GM12891 (cell line): ENCODE measurements around the gene HSPBAP1. TPM values are rescaled to one million over a fixed set of nuclear protein-coding genes. Genes with fewer than 3 reads are reported as not detected.
A peak's percentile ranks its signal among the peaks of the same experiment; 100 is the strongest.

Experiments used
- DNase-seq: peaks from one replicate; pipeline ENCODE4 v3.0.0; 2011; ENCODE audit warnings: low spot score; ENCODE audit not compliant: insufficient read length
- FAIRE-seq: peaks from 2 replicates; lab custom pipeline; 2011; peaks lifted over from hg19 to GRCh38; lab: Jason Lieb, UNC
- PAX5 ChIP-seq: IDR thresholded peaks from 2 replicates; pipeline ENCODE4 v1.6.1; 2011; ENCODE audit warnings: low read length, moderate library complexity, mild to moderate bottlenecking; ENCODE audit not compliant: insufficient read depth, severe bottlenecking
- POLR2A ChIP-seq: IDR thresholded peaks from 2 replicates; pipeline ENCODE4 v1.6.1; 2011; ENCODE audit warnings: low read depth, low read length, control low read depth
- POLR2AphosphoS5 ChIP-seq: IDR thresholded peaks from 2 replicates; pipeline ENCODE4 v1.6.1; 2011; ENCODE audit warnings: low read depth, low read length, control low read depth
- POU2F2 ChIP-seq: IDR thresholded peaks from 2 replicates; pipeline ENCODE4 v1.6.1; 2011; ENCODE audit warnings: low read depth, mild to moderate bottlenecking, control low read depth, low read length, moderate library complexity
- SPI1 ChIP-seq: IDR thresholded peaks from 2 replicates; pipeline ENCODE4 v1.6.1; 2011; ENCODE audit warnings: low read depth, low read length, control low read depth
- TAF1 ChIP-seq: IDR thresholded peaks from 2 replicates; pipeline ENCODE4 v1.6.1; 2011; ENCODE audit warnings: low read depth, low read length, control low read depth
- polyA plus RNA-seq: library from polyadenylated mRNA; unstranded; fragments of >200 nt; gene quantifications from one replicate; pipeline ENCODE4 v1.2.1, GENCODE V29; 2012; ENCODE audit warnings: low read depth, missing spikeins, inconsistent platforms; ENCODE audit not compliant: missing spikeins

The HSPBAP1 gene, protein sequence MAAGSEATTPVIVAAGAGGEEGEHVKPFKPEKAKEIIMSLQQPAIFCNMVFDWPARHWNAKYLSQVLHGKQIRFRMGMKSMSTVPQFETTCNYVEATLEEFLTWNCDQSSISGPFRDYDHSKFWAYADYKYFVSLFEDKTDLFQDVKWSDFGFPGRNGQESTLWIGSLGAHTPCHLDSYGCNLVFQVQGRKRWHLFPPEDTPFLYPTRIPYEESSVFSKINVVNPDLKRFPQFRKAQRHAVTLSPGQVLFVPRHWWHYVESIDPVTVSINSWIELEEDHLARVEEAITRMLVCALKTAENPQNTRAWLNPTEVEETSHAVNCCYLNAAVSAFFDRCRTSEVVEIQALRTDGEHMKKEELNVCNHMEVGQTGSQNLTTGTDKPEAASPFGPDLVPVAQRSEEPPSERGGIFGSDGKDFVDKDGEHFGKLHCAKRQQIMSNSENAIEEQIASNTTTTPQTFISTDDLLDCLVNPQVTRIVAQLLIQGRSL
- polyA plus RNA-seq: 3.7 TPM

DNA sequence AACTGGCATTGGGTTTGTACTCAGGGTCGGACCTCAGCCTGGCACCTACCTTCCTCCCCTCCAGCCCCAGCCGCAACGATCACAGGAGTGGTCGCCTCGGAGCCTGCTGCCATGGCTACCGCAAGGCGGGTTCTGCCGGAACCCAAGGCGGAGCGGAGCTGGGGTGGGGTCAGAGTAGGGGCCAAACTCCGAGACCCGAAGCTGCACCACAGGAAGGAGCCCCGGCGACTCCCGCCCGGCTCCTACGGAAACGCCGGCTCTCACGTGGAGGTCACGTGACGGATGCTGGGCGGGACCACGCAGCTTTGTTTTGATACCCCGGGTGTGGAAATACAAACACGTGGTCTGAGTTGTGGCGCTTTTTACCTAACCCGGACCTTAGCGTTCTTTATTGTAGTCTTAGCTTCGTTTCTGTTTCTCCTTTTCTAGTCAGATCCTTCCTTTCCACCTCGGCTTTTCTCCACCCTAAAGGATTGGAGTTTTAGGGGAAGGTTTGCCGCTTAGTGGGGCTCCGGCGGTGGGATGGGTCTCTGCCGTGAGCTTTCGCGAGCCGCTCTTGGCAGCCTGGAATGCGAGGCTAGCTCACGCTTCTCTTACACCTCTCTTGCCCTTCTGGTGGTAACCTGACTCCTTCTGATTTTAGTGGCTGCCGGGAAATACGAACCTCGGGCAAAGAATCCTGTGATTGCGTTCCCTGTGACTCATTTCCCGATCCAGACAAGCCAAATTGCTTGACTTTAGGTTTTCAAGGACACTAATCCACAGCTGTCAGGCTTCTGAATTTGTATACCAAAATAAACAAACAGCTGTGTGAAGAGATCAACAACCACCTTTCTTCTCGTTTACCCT lies at the start of gene HSPBAP1:
TSS of gene HSPBAP1 (minus strand) at position 264 of the 849 bp plus-strand sequence. CDS start at position 113, 151 bp downstream.
- TF ChIP-seq POLR2A: peak; percentile 78
- TF ChIP-seq PAX5: no peak
- no peak for TF ChIP-seq POU2F2
- TF ChIP-seq POLR2AphosphoS5: 0 out of 2 replicates have a peak, but pooled peaks have one; percentile 46
- TF ChIP-seq TAF1: no peak
- TF ChIP-seq SPI1: no peak
- FAIRE-seq (peak; percentile 88), DNase-seq (peak; percentile 72)

DNA sequence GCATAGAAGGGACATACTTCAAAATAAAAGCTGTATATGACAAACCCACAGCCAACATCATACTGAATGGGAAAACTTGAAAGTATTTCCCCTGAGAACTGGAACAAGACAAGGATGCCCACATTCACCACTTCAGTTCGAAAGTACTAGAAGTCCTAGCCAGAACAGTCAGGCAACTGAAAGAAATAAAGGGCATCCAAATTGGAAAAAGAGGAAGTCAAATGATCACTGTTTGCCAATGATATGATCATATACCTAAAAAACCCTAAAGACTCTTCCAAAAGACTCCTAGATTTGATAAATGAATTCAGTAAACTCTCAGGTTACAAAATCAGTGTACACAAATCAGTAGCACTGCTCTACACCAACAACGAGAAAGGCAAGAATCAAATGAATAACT lies 42.0 kb upstream of the HSPBAP1 start:
- FAIRE-seq (no peak), DNase-seq (no peak)
- TF ChIP-seq TAF1: no peak
- TF ChIP-seq SPI1: peak; percentile 40

DNA sequence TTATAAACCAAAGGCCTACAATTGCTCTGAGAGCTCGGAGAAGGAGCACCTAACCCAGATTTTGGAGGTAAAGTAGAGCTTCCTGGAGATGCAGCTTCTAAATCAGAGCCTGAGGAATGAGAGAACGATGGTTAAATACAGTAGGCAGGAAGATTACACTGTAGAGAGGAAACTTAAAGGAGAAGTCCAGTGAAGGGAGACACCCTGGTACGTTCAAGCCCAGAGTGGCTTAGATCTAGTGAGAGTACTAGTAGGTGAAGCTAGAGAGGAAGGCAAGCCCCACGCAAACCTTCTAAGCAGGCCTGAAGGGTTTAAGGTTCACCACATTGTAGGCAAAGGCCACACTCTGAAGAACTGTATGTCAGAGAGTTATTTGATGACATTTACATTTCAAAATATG lies 34.6 kb upstream of the HSPBAP1 start:
- FAIRE-seq (no peak), DNase-seq (no peak)
- no peak for TF ChIP-seq TAF1
- no peak for TF ChIP-seq PAX5
- TF ChIP-seq POLR2AphosphoS5: no peak
- no peak for TF ChIP-seq POLR2A
- no peak for TF ChIP-seq POU2F2
- TF ChIP-seq SPI1: no peak

DNA sequence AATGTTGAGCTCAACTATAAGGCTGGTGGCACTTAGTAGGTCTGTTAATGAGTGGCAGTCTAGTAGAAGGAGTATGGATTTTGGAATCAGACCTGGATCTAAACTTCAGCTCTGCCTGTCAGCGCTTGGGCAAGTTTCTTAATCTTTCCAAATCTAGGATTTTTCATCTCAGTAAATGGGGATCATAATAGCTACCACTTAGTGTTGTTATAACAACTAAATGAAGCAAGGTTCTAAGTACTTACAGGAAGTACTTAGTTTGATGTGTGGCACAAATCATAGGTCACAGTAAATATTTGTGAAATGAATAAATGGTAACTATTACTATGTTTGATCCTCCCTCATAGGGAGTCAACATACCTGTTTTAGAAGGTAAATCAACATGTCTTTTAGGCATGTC lies 32.6 kb upstream of the HSPBAP1 start:
- TF ChIP-seq POLR2AphosphoS5 (no peak), POU2F2 (no peak), TAF1 (no peak), POLR2A (no peak), PAX5 (no peak), SPI1 (no peak)
- FAIRE-seq: no peak
- DNase-seq: no peak

DNA sequence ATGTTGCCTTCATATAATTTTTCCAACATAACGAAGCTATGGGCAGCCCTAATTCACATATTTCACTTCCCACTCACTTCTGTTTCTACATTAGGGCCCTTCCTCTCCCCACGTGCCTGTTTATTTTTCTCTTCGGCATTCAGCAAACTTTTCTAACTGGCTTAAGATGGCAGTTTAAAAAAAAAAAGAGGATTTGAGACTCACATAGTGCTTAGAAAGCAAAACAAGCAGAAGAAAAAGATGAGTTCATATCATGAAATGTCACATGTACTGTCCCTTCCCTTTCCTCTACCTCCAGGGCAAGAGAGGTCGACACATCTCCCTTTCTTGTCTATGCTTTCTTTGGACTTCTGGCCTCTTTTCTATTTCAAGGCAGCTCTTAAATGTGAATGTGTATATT lies 31.8 kb upstream of the HSPBAP1 start:
- no peak for TF ChIP-seq POU2F2
- TF ChIP-seq TAF1: no peak
- no peak for TF ChIP-seq POLR2A
- no peak for TF ChIP-seq POLR2AphosphoS5
- TF ChIP-seq PAX5: no peak

DNA sequence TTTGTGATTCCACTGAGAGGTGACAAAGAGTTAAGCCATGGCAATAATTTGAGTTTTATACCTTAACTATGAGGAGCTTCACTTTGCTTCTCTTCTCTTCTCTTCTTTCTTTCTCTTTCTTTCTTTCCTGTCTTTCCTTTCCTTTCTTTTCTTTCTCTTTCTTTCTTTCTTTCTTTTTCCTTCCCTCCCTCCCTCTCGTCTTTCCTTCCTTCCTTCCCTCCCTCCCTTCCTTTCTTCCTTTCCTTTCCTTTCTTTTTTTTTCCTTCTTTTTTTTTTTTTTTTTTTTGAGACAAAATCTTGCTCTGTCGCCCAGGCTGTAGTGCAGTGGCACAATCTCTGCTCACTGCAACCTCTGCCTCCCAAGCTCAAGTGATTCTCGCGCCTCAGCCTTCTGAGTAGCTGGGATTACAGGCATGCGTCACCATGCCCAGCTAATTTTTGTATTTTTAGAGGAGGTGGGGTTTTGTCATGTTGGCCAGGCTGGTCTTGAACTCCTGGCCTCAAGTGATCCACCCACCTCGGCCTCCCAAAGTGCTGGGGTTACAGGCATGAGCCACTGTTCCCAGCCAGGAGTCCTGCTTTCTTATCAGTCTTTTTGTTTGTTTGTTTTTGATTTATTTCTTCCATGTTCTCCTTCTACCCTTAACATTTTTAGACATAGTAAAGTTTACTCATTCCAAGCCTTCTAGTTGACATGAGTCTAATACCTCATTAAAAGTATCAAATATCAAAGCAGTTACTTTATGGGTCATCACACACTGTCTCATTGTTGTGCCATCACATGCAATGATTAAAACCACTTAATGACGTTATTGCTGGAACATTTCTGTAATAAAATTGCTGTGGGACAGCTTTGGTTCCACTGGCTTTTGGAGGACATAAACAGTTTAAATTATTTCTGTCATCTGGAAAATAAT lies 31.1 kb upstream of the HSPBAP1 start:
- no peak for TF ChIP-seq POLR2AphosphoS5
- no peak for TF ChIP-seq POU2F2
- no peak for TF ChIP-seq POLR2A
- no peak for TF ChIP-seq TAF1
- TF ChIP-seq SPI1: no peak
- TF ChIP-seq PAX5: no peak
- FAIRE-seq (no peak), DNase-seq (no peak)

More for the DNA sequence above, 31.8 kb upstream of the HSPBAP1 start:
- DNase-seq: no peak
- no peak for FAIRE-seq

DNA sequence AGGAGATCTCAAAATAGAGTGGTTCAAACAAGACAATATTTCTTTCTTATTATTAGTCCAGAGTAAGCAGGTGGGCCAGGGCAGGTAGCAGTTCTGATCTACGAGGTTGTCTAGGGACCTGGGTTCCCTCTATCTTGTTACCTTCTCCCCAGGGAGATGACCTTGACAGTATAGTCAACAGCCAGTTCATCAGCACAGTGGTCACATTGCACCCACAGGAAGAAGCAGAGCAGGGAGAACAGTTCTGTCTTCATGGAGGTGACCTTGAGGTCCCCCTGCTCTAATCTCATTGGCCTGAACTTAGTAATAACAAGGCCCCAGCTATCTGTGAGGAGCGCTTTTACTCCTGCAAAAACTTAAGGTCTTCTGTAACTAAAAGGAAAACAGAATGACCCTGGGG lies 23.0 kb upstream of the HSPBAP1 start:
- peak; percentile 13 for FAIRE-seq
- TF ChIP-seq POU2F2 (no peak), TAF1 (no peak), PAX5 (no peak), POLR2AphosphoS5 (no peak), POLR2A (no peak), SPI1 (no peak)
- DNase-seq: no peak

DNA sequence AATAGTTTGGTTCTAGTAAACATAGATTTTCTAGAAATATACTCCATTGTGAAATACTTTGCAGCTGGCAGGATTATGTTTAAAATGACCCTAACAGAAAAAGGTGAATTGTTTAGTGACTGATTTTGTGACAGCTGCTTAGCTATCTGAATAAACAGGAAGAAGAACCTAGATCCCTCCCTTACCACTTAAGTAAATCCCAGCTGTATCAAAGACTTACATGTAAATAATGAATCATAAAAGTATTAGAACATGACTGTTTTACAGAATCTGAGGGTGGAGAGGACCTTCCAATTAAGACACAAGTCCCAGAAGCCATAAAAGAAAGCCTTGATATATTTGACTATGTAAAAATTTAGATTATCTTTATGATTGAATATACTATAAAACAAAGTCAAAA lies 17.1 kb upstream of the HSPBAP1 start:
- FAIRE-seq: no peak
- TF ChIP-seq POLR2A (no peak), PAX5 (no peak), POU2F2 (no peak), TAF1 (no peak), POLR2AphosphoS5 (no peak), SPI1 (no peak)
- DNase-seq: no peak
